Upper lobe of left lung (tissue), 4 donors: ENCODE results near the gene NKAP.

ENCODE experiments used
- CTCF ChIP-seq, 6 experiments: fragments of 450-650 bp in 4 of 6; fragments of 200-600 bp in 2 of 6; sonication (generic) in 2 of 6; IDR thresholded peaks; one replicate each; pipeline ENCODE4 v1.5.1; 2016 to 2019; ENCODE audit warnings: antibody characterized with exemption in 6 of 6
- EP300 ChIP-seq, 4 donors: sonication (generic); formaldehyde crosslinking; IDR thresholded peaks; one replicate each; pipeline ENCODE4 v1.5.1; 2017; ENCODE audit warnings: antibody characterized with exemption in 4 of 4, control low read depth in 2 of 4
- POLR2A ChIP-seq, 4 donors: fragments of 450-650 bp; IDR thresholded peaks; one replicate each; pipeline ENCODE4 v1.5.1; 2016 to 2017; ENCODE audit warnings: antibody characterized with exemption in 4 of 4, mild to moderate bottlenecking in 2 of 4
- POLR2AphosphoS5 ChIP-seq, 2 donors: sonication (generic); formaldehyde crosslinking; IDR thresholded peaks; one replicate each; pipeline ENCODE4 v1.5.1; 2017; ENCODE audit warnings: antibody characterized with exemption in 2 of 2

- TF ChIP-seq EP300 (IDR thresholded peaks at IDR 0.05) (no peak), CTCF (IDR thresholded peaks at IDR 0.05) (no peak), POLR2AphosphoS5 (IDR thresholded peaks at IDR 0.05) (no peak), POLR2A (IDR thresholded peaks at IDR 0.05) (no peak)
These were observed 8.2 kb downstream of the NKAP start for GRCh38 chrX:119935215-119935874.
